ENCODE data around the gene REEP5.

GRCh38 chr5:112923148-112923917 is 1.3 kb upstream of the REEP5 start:
- TF ChIP-seq, protein P1, sequence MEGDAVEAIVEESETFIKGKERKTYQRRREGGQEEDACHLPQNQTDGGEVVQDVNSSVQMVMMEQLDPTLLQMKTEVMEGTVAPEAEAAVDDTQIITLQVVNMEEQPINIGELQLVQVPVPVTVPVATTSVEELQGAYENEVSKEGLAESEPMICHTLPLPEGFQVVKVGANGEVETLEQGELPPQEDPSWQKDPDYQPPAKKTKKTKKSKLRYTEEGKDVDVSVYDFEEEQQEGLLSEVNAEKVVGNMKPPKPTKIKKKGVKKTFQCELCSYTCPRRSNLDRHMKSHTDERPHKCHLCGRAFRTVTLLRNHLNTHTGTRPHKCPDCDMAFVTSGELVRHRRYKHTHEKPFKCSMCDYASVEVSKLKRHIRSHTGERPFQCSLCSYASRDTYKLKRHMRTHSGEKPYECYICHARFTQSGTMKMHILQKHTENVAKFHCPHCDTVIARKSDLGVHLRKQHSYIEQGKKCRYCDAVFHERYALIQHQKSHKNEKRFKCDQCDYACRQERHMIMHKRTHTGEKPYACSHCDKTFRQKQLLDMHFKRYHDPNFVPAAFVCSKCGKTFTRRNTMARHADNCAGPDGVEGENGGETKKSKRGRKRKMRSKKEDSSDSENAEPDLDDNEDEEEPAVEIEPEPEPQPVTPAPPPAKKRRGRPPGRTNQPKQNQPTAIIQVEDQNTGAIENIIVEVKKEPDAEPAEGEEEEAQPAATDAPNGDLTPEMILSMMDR (IDR thresholded peaks at IDR 0.05 in 4 of 5, conservative IDR thresholded peaks at IDR 0.05 in 1 of 5), result no peak
- TF ChIP-seq POLR2A (IDR thresholded peaks at IDR 0.05), result no peak
